Sigmoid colon (tissue), 4 donors: ENCODE results near the gene ZNF318.

Experiments used
- EP300 ChIP-seq, 4 donors: sonication (generic); formaldehyde crosslinking; IDR thresholded peaks; one replicate each; pipeline ENCODE4 v1.6.1; 2017; ENCODE audit warnings: antibody characterized with exemption in 4 of 4
- TF ChIP-seq, protein P1 (sequence below), 4 experiments: fragments of 450-650 bp in 3 of 4; fragments of 200-600 bp in 1 of 4; IDR thresholded peaks; one replicate each; pipeline ENCODE4 v1.5.1; 2016 to 2019; ENCODE audit warnings: antibody characterized with exemption in 4 of 4, mild to moderate bottlenecking in 3 of 4, moderate library complexity in 2 of 4

DNA sequence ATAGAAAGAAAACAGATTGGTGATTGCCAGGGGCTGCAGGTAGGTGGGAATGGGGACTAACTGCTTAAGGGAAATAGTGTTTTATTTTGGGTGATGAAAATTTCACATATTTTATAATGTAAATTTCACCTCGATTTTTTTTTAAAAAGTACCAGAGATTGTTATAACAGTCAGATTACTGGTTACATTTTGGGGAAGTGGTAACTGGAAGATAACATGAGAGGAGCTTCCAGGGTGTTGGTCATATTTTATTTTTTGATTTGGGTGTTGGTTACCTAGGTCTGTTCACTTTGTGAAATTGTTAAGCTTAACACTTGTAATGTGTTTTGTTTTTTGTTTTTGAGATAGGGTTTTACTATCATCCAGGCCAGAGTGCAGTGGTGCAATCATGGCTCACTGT, 43.6 kb downstream of the ZNF318 start:
- TF ChIP-seq, protein P1, sequence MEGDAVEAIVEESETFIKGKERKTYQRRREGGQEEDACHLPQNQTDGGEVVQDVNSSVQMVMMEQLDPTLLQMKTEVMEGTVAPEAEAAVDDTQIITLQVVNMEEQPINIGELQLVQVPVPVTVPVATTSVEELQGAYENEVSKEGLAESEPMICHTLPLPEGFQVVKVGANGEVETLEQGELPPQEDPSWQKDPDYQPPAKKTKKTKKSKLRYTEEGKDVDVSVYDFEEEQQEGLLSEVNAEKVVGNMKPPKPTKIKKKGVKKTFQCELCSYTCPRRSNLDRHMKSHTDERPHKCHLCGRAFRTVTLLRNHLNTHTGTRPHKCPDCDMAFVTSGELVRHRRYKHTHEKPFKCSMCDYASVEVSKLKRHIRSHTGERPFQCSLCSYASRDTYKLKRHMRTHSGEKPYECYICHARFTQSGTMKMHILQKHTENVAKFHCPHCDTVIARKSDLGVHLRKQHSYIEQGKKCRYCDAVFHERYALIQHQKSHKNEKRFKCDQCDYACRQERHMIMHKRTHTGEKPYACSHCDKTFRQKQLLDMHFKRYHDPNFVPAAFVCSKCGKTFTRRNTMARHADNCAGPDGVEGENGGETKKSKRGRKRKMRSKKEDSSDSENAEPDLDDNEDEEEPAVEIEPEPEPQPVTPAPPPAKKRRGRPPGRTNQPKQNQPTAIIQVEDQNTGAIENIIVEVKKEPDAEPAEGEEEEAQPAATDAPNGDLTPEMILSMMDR (IDR thresholded peaks at IDR 0.05) = no peak
- no peak for TF ChIP-seq EP300 (IDR thresholded peaks at IDR 0.05)
